T-helper 2 cell (primary cell): ENCODE results near the gene ZNF184.
"Not testable (repeated sequence)": the region's sequence is repeated elsewhere in the genome, so short reads cannot be mapped to it uniquely, and the experiment has no call there.

Source experiments
- DNase-seq, 5 experiments: peaks; one replicate each; pipeline versions ENCODE4 v3.0.0 to v3.0.0-alpha.2; 2012 to 2022

Gene ZNF184

GRCh38 chr6:27479319-27480182, 6.6 kb upstream of the ZNF184 start:
- peak; percentile 55 to 90 (median 76) for DNase-seq

DNA sequence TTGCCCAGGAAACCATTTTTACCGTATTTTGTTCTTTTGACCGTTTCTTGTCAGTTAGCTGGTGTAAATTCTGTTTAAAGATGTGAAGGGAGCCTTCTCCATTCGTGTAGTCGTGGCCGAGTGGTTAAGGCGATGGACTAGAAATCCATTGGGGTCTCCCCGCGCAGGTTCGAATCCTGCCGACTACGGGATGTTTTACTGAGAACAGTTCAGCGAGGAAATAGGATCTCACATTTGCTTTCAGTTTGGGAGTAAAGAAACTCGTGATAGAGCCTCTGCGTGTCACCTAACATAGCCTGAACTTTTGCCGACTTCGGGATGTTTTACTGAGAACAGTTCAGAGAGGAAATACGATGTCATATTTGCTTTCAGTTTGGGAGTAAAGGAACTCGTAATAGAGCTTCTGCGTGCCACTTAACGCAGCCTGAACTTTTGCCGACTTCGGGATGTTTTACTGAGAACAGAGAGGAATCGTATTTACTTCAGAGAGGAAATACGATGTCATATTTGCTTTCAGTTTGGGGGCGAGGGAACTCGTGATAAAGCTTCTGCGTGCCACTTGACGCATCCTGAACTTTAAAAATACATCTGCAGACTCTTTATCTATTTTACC, 5.9 kb upstream of the ZNF184 start:
- peak; percentile 41 to 87 (median 79) for DNase-seq

DNA sequence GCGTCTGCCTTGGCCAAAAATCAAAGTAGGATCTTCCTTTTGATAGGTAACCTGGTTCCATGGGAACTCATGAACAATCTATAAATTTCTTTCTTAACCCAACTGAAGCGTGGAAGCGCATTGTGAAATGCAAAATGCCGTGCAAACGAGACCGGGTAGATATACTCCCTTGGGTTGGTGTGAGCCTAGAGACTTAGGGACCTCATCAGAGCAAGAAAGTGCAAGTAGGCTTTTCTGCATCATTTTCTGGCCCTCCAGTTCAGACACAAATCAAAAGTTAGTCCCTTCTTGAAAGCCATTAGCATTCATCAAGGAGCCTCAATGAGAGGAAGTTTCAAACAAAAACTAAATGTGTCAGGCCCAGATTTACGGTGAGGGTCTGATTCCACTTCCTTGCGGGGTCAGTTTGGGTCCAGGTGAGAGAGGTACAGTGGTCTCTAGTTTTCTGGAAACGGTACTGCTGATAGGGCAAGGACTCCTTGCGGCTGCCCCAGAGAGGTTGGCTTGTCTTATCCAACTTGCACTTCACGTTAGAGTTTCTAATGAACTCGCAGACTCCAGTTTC, 5.3 kb upstream of the ZNF184 start:
- DNase-seq: no peak

- DNase-seq: no peak
Measured at GRCh38 chr6:27477318-27478013, 4.6 kb upstream of the ZNF184 start.

GRCh38 chr6:27476090-27476489, 3.2 kb upstream of the ZNF184 start:
- DNase-seq: no peak

DNA sequence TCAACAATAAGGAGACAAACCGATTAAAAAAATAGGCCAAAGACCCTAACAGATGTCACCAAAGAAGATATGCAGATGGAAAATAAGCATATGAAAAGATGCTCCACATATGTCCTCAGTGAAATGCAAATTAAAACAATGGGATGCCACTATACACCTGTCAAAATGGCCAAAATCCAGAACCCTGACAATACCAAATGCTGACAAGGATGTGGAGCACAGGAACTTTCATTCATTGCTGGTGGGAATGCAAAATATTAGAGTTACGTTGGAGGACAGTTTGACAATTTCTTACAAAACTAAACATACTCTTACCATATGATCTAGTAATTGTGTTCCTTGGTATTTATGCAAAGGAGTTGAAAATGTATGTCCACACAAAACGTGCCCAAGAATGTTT, 1.8 kb upstream of the ZNF184 start:
- no peak for DNase-seq

- DNase-seq: no peak
Measured at GRCh38 chr6:27474172-27474465, 1.2 kb upstream of the ZNF184 start.

DNA sequence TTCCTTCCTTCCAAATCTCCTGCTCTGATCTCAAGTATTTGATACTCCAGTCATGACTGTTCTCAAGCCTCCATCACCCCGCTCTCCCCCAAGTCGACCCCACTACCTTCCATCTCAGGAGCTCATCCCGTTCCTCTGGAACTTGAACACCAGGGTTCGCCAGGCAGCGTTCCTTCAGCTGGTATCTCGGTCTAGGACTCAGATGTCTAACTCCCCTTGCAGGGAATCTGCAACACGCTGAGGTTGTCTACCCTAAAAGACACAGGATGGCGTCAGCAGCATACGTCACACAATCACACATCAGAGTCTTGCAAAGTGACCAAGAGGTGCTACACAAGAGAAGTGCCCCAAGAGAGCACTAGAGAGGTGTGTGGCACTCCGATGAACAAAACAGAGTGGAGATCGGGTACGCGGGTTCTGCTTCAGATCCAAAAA, 706 bp downstream of the ZNF184 start:
- peak in 4 of 5 experiments; percentile 26 to 86 (median 72) for DNase-seq

- peak in 1 of 5 experiments; percentile 4 for DNase-seq
Measured at GRCh38 chr6:27471365-27472115, 1.4 kb downstream of the ZNF184 start.

DNA sequence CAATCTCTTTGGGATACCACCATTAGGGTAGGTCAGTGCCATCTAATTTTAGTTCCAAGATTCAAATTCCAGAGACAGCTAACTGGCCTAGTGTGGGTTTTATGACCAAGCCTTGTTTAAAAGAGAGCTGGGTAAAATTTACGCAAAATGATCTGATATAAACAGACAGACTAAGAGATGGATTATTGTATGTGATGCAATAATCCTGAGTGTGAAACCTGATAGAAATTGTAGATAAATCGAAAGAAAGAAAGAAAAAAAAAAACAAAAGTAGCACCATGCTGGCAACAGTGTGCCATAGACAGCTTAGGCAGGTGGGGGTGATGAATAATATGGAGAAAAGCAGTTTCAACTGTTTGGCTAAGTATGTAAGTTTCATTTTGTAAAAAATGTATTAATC, 2.9 kb downstream of the ZNF184 start:
- peak in 1 of 5 experiments; percentile 22 for DNase-seq

- DNase-seq: no peak
Measured at GRCh38 chr6:27468334-27468733, 4.6 kb downstream of the ZNF184 start.

- DNase-seq: peak in 1 of 5 experiments; percentile 24
Measured at GRCh38 chr6:27452496-27452897, 20.4 kb downstream of the ZNF184 start.

DNA sequence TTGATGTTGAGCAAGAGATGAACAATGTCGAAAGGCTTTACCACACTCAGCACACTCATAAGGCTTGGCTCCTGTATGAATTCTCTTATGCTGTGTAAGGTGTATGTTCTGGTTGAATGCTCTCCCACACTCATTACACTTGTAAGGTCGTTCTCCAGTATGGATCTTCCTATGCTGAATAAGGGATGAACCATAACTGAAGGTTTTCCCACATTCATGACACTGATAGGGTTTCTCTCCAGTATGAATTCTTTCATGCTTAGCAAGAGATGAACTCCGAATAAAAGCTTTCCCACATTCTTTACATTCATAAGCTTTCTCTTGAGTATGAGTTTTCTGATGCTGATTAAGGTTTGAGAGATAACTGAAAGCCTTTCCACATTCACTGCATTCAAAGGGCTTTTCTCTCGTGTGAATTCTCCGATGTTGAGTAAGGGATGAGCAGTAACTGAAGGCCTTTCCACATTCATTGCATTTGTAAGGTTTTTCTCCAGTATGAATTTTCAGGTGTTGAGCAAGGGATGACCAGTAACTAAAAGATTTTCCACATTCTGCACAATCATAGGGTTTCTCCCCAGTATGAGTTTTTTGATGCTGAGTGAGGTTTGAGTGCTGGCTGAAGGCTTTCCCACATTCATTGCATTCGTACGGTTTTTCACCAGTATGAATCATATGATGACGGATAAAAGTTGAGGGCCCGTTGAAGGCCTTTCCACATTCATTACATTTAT, 21.1 kb downstream of the ZNF184 start:
- DNase-seq: no peak

- no peak for DNase-seq
Measured at GRCh38 chr6:27448456-27448855, 24.4 kb downstream of the ZNF184 start.

- no peak for DNase-seq
Measured at GRCh38 chr6:27442932-27443331, 30.0 kb downstream of the ZNF184 start.

GRCh38 chr6:27441001-27441400, 31.9 kb downstream of the ZNF184 start:
- DNase-seq: no peak

GRCh38 chr6:27439371-27439770, 33.5 kb downstream of the ZNF184 start:
- no peak for DNase-seq

DNA sequence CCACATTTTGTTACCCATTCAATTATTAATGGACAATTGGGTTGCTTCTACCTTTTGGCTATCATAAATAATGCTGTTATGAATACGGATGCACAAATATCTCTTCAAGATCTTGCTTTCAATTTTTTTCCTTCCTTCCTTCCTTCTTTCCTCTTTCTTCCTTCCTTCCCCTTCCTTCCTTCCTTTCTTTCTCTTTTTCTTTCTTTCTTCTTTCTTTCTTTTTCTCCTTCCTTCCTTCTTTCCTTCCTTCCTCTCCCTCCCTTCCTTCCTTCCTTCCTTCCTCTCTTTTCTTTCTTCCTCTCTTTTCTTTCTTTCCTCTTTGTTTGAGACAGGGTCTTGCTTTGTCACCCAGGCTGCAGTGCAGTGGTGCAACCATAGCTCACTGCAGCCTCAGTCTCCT, 39.2 kb downstream of the ZNF184 start:
- DNase-seq: no peak

DNA sequence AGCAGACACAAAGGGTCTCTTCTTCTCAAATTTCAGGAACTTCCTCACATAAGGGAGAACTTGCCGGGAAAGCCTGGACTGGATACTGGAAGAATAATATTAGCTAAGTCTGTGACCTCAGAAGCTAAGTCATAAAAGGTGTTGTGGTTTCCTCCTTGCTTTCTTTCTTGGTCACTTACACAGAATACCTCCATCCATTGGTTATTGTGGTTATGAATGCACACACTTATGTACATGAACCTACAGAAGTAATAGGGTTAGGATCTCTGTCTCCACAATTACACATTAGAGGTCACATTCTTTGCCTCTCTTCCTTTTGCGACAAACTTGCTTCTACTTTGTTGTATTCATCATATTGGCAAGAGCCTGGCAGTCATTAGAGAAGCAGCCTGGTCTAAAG, 43.9 kb downstream of the ZNF184 start:
- peak in 1 of 5 experiments; percentile 12 for DNase-seq

- no peak for DNase-seq
Measured at GRCh38 chr6:27428502-27428901, 44.4 kb downstream of the ZNF184 start.

DNA sequence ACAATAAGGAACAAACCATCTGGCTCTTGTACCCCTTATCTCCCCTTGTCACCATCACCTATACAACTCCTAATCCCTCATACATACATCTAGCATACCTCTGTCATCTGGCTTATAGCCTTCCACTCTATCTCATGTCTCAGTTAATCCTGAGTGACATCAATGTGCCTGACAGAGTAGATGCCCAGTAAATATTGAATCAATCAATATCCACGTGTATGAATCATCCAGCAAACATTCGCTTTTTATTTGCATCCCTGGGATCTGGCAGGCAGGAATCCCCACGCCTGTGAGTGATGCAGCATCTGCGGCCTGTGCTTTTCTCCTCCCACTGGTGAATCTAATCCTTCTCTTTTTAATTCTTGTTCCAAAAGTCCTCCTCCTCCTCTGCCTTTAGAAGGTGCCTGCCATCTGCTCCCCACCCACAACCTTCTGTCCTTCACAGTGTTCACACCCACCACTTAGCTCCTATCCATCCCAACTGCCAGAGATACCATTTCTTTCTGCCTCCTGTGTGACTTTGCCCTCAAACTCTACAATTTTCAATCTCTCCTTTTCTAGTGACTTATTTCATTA, 46.8 kb downstream of the ZNF184 start:
- no peak for DNase-seq

GRCh38 chr6:27424851-27425250, 48.1 kb downstream of the ZNF184 start:
- not testable (repeated sequence) for DNase-seq
